KBM-7 (cell line): Measurements from ENCODE around the gene OR2V2.
A peak's percentile ranks its signal among the peaks of the same experiment; 100 is the strongest.

ENCODE experiments used
- DNase-seq: peaks from one replicate; pipeline ENCODE4 v3.0.0-alpha.2; 2015
- in situ Hi-C: fragments of 300-500 bp; cut with MboI; formaldehyde crosslinking; loops from 2 replicates; pipeline ENCODE4 v1.14.3; 2020; ENCODE audit warnings: low sequenced_read_pairs, low pct_unique_long_range_greater_than_20kb, mixed read lengths

The OR2V2 gene

GRCh38 chr5:181198905-181199519, 51.6 kb downstream of the OR2V2 start:
- DNase-seq = no peak
- in situ Hi-C loops = no loop called here

DNA sequence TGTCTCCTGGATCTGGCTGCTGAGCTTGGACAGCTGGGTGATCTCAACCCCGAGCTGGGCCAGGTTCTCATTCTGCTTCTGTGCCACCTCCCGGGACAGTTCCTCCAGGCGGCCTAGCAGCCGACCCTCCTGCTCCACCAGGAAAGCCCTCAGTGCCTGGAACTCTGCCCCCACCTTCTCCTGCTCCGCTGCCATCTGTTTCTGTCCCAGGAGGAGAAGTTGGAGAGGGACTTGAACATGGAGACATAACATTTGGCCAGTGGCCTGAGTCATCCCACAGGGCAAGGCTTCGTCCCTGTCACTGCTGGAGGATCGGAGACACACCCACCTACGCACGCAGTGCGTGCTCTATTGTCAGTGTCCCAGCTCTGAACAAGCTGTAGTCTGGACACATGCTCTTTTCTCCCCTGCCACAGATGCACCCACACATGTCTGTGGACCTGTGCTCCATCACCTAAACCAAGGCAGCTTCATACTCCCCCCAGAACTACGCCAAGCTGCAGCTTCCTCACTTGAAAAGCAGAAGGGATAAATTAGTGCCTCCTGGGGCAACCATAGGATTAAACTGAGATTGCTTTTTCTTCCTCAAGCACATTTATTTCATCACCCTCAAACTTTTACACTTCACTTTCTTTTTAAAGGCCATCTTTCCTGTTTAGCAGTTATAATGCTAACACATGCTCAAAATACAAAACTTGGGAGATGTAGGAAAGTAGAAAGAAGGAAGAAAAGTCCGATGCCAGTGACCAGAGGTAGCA, 52.7 kb downstream of the OR2V2 start:
- DNase-seq = no peak
- in situ Hi-C loops = no loop called here

GRCh38 chr5:181200816-181201215, 53.4 kb downstream of the OR2V2 start:
- no peak for DNase-seq
- in situ Hi-C loops = no loop called here

DNA sequence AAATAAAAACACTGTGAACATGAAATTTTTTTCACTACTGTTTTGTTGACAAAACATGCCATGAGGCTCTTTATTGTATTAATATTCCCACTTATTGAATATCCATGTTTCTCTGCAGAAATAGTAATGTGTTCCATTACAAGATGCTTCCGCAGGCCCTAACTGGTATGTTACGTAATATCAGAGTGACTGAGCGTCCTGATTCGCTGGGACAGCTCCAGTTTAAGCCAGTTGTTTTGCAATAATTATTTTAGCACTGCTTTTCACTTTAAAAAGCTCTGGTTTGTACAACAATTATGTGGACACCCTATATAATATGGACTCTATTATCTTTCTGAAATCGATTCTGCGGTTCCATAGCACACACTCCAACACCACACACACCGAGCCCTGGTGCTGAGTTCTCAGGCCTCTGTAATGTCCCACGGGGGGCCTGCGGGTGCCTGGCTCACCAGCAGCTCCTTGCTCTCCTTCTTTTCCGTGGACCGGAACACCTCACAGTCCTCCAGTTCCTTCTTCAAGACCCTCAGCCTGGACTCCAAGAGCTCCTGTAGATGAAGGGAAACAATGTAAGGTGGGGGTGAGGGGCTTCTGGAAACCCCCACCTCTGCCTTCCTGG, 55.8 kb downstream of the OR2V2 start:
- in situ Hi-C loops = no loop called here
- DNase-seq = peak; percentile 24

DNA sequence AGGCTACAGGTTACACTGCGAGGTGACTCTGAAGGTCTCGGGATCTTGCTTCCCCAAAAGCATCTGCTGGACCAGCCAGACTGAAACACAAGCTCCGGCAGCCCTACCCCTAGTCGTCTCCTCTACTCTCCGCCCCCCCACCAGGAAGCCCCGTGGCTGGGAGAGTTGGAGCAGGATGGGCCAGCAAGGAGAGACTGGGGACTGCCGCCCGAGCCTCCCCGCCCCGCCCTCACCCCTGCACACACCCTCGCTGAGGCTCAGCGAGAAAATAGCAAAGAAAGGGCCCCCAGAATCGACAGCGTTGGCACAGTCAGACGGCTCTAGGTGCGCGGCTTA, 56.4 kb downstream of the OR2V2 start:
- in situ Hi-C loops = no loop called here
- DNase-seq = no peak

- peak; percentile 61 for DNase-seq
- in situ Hi-C loops = no loop called here
Observed at GRCh38 chr5:181204113-181204825, 56.9 kb downstream of the OR2V2 start.

- in situ Hi-C loops = no loop called here
- peak; percentile 48 for DNase-seq
Observed at GRCh38 chr5:181204826-181205760, 57.7 kb downstream of the OR2V2 start, which contains the start of gene TRIM7. Gene TRIM7 (minus strand): TSS chr5:181205196. CDS start chr5:181205110, 86 bp downstream.

DNA sequence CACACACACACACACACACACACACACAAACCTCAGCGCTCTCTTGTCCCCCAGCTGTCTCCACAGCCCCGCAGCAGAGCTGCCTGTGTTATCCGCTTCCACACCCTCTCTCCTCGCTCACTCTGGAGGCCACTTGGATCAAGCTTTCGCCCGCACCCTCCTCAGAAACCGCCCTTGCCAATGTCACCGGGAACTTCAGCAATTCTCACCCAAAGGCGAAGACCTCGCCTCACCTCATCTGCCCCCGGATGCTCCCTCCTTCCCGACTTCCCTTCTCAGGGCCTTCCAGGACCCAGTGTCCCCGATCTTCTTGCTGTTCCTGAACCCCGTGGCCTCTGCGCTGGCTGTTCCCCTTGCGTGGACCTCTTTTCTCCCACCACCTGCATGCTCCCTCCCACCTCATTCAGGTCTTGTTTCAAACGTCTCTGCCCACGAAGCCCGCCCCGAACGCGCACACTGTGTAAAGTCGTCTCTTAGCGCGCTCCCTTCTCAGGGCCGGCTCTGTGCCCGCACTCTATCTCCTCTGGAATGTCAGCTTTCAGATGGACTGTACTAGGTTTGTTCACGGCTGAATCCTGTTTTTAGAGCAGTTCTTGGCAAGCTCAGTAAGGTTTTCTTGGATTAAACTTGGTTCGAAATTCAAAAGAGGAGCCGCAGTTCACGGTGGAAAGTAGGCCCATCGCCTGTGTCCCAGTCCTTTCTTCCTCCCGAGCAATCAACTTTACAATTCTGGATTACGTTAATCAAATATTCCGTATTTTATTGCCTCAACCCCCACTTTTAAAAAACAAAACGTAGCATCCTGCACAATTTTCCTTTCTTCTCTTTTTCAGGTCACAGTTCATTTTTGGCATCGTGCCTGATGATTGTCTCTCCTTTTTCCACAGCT, 58.6 kb downstream of the OR2V2 start:
- DNase-seq = peak; percentile 61
- in situ Hi-C loops = no loop called here

- in situ Hi-C loops = no loop called here
- DNase-seq = peak; percentile 93
Observed at GRCh38 chr5:181207214-181207959, 60.0 kb downstream of the OR2V2 start.

- in situ Hi-C loops = no loop called here
- DNase-seq = no peak
Observed at GRCh38 chr5:181207960-181208253, 60.5 kb downstream of the OR2V2 start.
